Vagina (tissue), 2 donors: ENCODE measurements around the gene ITK.

Experiments
- POLR2AphosphoS5 ChIP-seq, 2 donors: sonication (generic); formaldehyde crosslinking; IDR thresholded peaks; one replicate each; pipeline ENCODE4 v1.9.0; 2017; ENCODE audit warnings: antibody characterized with exemption in 2 of 2, mild to moderate bottlenecking in 2 of 2, low read depth in 1 of 2; ENCODE audit not compliant: insufficient read depth in 1 of 2
- TF ChIP-seq, protein P1 (sequence below), 3 experiments: fragments of 450-650 bp in 2 of 3; fragments of 200-600 bp in 1 of 3; sonication (generic) in 1 of 3; IDR thresholded peaks; one replicate each; pipeline ENCODE4 v1.5.1; 2017 to 2019; ENCODE audit warnings: antibody characterized with exemption in 3 of 3, mild to moderate bottlenecking in 2 of 3, moderate library complexity in 2 of 3

DNA sequence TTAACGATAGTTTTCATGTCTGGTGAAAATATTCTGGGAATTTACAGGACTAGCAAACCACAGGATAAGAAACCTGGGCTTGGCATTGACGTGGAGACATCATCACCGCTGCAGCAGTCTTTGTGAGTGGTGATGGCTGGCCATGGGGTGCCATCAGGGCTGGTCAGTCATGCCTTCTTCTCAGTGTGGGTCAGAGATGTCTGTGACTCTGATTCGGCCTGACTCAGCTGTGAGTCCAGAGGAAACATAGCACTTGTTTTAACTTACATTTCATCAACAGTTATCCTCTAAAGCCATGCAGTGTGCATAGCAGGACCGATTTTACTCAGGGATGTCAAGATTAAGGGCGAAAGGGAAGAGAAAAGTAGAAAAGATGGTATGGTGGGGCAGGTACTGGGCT lies 52.1 kb downstream of the ITK start:
- TF ChIP-seq, protein P1, sequence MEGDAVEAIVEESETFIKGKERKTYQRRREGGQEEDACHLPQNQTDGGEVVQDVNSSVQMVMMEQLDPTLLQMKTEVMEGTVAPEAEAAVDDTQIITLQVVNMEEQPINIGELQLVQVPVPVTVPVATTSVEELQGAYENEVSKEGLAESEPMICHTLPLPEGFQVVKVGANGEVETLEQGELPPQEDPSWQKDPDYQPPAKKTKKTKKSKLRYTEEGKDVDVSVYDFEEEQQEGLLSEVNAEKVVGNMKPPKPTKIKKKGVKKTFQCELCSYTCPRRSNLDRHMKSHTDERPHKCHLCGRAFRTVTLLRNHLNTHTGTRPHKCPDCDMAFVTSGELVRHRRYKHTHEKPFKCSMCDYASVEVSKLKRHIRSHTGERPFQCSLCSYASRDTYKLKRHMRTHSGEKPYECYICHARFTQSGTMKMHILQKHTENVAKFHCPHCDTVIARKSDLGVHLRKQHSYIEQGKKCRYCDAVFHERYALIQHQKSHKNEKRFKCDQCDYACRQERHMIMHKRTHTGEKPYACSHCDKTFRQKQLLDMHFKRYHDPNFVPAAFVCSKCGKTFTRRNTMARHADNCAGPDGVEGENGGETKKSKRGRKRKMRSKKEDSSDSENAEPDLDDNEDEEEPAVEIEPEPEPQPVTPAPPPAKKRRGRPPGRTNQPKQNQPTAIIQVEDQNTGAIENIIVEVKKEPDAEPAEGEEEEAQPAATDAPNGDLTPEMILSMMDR (IDR thresholded peaks at IDR 0.05) = no peak
- TF ChIP-seq POLR2AphosphoS5 (IDR thresholded peaks at IDR 0.05; ENCODE audit: insufficient read depth in 1 of 2, low read depth in 1 of 2) = no peak
